Activated T-helper 1 cell treated with anti-CD3 and anti-CD28 coated beads, Interleukin-2, amount 50 U/mL, for 16 hours (primary cell): ENCODE data around the gene SNX5.

Experiments used
- DNase-seq, 2 donors: peaks; one replicate each; pipeline ENCODE4 v3.0.0-alpha.2; 2020; ENCODE audit warnings: low read depth in 1 of 2, low spot score in 1 of 2

The SNX5 gene

GRCh38 chr20:17968366-17969277 lies at the start of gene SNX5, which contains the start of gene MGME1:
Gene SNX5 (minus strand): TSS chr20:17968794. CDS start chr20:17968425, 369 bp downstream.
Gene MGME1 (plus strand): TSS chr20:17969018. CDS start chr20:17969860, 842 bp downstream.
- peak; percentile 96 to 99 for DNase-seq

- no peak for DNase-seq
These were observed 49.5 kb upstream of the SNX5 start for GRCh38 chr20:18018100-18018499.

GRCh38 chr20:18016772-18017171 lies 48.2 kb upstream of the SNX5 start:
- DNase-seq, result no peak

- no peak for DNase-seq
These were observed 45.8 kb upstream of the SNX5 start for GRCh38 chr20:18014411-18014810.

- DNase-seq, result no peak
These were observed 44.3 kb upstream of the SNX5 start for GRCh38 chr20:18012901-18013300.

- DNase-seq, result no peak
These were observed 43.5 kb upstream of the SNX5 start for GRCh38 chr20:18011951-18012645.

- DNase-seq, result no peak
These were observed 42.9 kb upstream of the SNX5 start for GRCh38 chr20:18011482-18011881.

- DNase-seq, result no peak
These were observed 40.5 kb upstream of the SNX5 start for GRCh38 chr20:18009116-18009515.

GRCh38 chr20:18007534-18008292 lies 39.1 kb upstream of the SNX5 start:
- no peak for DNase-seq

GRCh38 chr20:18006684-18007083 lies 38.1 kb upstream of the SNX5 start:
- DNase-seq, result no peak

- DNase-seq, result no peak
These were observed 37.4 kb upstream of the SNX5 start for GRCh38 chr20:18005990-18006364.

GRCh38 chr20:18005170-18005989 lies 36.8 kb upstream of the SNX5 start:
- no peak for DNase-seq

GRCh38 chr20:18004384-18005031 lies 35.9 kb upstream of the SNX5 start:
- DNase-seq, result no peak

GRCh38 chr20:18003897-18004296 lies 35.3 kb upstream of the SNX5 start:
- no peak for DNase-seq

- DNase-seq, result no peak
These were observed 32.7 kb upstream of the SNX5 start for GRCh38 chr20:18001131-18001921.

- DNase-seq, result no peak
These were observed 31.0 kb upstream of the SNX5 start for GRCh38 chr20:17999566-17999965.

- DNase-seq, result no peak
These were observed 29.9 kb upstream of the SNX5 start for GRCh38 chr20:17998446-17998845.

- DNase-seq, result peak in 1 of 2 donors; percentile 9
These were observed 27.6 kb upstream of the SNX5 start for GRCh38 chr20:17995967-17996819.
